Stimulated activated naive CD8-positive, alpha-beta T cell treated with anti-CD3 and anti-CD28 coated beads, Interleukin-15, amount 100 ng/mL, for 72 hours (primary cell): ENCODE data around the gene GCNA.
A peak's percentile ranks its signal among the peaks of the same experiment; 100 is the strongest.
"Not testable (repeated sequence)": the region's sequence is repeated elsewhere in the genome, so short reads cannot be mapped to it uniquely, and the experiment has no call there.

Experiments used
- ATAC-seq: fragments of 150-1000 bp; cut with Tn5 transposase; 2 replicates; pipeline ENCODE4 v1.10.0; 2021; ENCODE audit warnings: mild to moderate bottlenecking, moderate library complexity
- DNase-seq, 2 donors: peaks; one replicate each; pipeline ENCODE4 v3.0.0; 2021 to 2022
- H3K27ac Mint-ChIP-seq, 2 donors: one replicate each; pipeline ENCODE4 v1.8.0; 2022; ENCODE audit warnings: mild to moderate bottlenecking in 2 of 2, mixed read lengths in 2 of 2, moderate library complexity in 2 of 2
- H3K27me3 Mint-ChIP-seq: one replicate; pipeline ENCODE4 v1.8.0; 2022; ENCODE audit warnings: mixed read lengths
- H3K4me1 Mint-ChIP-seq: one replicate; pipeline ENCODE4 v1.8.0; 2022; ENCODE audit warnings: mild to moderate bottlenecking, mixed read lengths
- H3K4me3 Mint-ChIP-seq, 2 donors: one replicate each; pipeline ENCODE4 v1.8.0; 2022; ENCODE audit warnings: mild to moderate bottlenecking in 2 of 2, mixed read lengths in 2 of 2, moderate library complexity in 1 of 2
- H3K9me3 Mint-ChIP-seq, 2 donors: one replicate each; pipeline ENCODE4 v1.8.0; 2022; ENCODE audit warnings: mixed read lengths in 2 of 2

The GCNA gene

DNA sequence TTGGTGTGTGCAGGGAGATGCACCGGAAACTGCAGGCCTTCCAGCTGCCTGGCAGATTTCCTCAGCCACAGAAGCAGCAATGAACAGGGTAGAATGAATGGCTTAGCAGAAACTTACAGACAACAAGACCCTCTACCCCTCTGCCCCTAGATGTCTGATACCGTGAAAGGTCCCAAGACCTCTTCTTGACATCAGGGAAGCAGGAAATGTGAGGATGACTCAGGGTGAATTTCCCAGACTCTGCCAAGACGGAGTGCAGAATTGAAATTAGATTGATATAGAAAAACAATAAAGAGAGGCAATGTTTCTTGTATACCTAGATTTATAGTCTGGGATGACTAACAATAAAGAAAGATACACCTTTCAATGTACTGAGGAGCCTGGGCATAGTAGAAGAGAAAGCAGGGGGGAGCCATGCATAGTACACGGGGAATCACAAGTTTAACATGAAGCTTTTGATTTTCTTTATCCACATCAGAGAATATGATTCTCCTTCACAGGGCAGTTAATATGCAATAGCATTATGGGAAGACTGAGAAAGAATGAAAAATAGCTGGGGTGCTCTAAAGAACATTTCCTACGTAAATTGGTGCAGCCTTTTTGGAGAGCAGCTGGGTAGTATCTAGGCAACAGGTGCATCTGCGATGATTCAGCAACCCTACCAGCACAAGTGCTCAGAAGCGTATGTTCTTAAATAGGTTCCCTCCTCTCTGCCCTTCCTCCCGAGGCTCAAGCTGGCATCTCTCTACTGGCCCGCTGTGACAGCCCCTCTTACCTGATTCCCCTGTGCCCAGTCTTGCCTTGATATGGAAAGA is 58.4 kb downstream of the GCNA start:
- DNase-seq (no peak), ATAC-seq (peak; percentile 78)
- peaks cover 22% of the 10 kb centered on the region for H3K4me1 Mint-ChIP-seq
- H3K27me3 Mint-ChIP-seq = no peaks in the 10 kb centered on the region
- peak overlapping the region in 1 of 2 donors; percentile 77 for H3K27ac Mint-ChIP-seq
- peak overlapping the region; percentile 57 to 74 for H3K4me3 Mint-ChIP-seq
- H3K9me3 Mint-ChIP-seq = no peaks in the 10 kb centered on the region

DNA sequence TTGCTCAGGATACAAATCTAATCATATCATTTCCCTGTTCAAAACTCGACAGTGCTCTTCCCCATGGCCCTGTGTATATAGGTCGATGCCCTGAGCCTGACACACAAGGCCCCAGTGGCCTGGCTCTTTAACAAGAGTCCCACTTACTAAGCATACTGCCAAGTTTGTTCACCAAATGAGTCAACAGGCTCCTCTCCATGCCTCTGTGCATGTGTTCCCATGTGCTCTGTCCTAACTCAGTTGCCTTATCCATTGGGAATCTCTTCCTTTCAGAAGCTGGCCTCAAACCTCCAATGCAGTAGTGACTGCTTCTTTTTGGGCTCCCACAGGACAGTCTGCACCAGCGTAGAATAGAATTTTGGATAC is 59.0 kb downstream of the GCNA start:
- H3K4me1 Mint-ChIP-seq = peaks cover 22% of the 10 kb centered on the region
- peak overlapping the region; percentile 57 to 74 for H3K4me3 Mint-ChIP-seq
- H3K27ac Mint-ChIP-seq = no peak overlapping the region
- peak; percentile 74 for ATAC-seq
- no peaks in the 10 kb centered on the region for H3K27me3 Mint-ChIP-seq
- no peaks in the 10 kb centered on the region for H3K9me3 Mint-ChIP-seq
- DNase-seq = no peak

DNA sequence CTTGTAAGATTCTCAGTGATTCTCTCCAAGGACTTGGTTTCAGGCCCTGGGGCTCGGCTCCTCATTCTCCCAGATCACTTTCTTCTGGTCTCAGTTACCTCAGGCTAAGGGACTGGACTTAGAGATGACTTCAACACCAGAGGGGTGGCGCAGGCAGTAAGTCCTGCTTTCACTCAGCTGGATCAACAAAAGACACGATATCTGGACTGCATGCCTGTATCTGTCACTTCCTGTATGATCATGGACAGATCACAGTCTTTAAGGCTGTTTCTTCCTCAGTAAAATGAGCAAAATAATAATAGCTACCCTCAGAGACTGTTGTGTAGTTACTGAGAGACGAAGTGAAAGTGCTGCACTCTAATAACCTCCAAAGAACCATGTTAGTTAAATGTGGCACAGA is 59.6 kb downstream of the GCNA start:
- H3K9me3 Mint-ChIP-seq = no peaks in the 10 kb centered on the region
- no peak overlapping the region for H3K4me3 Mint-ChIP-seq
- peak; percentile 58 for ATAC-seq
- no peaks in the 10 kb centered on the region for H3K27me3 Mint-ChIP-seq
- no peak for DNase-seq
- H3K4me1 Mint-ChIP-seq = peaks cover 17% of the 10 kb centered on the region
- H3K27ac Mint-ChIP-seq = no peak overlapping the region

DNA sequence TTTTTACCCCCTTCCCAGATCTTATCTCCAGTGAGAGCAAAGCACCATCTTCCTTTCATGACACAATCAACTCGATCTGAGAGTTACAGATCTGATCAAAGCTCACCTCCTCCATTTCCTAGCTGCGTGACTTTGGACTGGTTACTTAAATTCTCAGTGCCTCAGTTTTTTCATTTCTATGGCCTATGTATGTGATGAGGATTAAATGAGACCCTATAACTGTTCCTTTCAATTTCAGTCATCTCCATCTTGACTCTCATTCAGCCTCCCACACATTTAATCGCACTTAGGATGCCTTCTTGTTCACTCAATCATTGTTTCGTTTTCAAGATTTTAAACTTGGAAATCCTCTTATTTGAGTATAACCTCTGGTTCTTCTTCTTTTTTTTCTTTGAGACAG is 60.2 kb downstream of the GCNA start:
- DNase-seq = no peak
- Mint-ChIP-seq H3K4me3 (no peak overlapping the region), H3K9me3 (no peaks in the 10 kb centered on the region), H3K4me1 (peaks cover 11% of the 10 kb centered on the region), H3K27me3 (no peaks in the 10 kb centered on the region), H3K27ac (no peak overlapping the region)
- ATAC-seq = peak; percentile 55

DNA sequence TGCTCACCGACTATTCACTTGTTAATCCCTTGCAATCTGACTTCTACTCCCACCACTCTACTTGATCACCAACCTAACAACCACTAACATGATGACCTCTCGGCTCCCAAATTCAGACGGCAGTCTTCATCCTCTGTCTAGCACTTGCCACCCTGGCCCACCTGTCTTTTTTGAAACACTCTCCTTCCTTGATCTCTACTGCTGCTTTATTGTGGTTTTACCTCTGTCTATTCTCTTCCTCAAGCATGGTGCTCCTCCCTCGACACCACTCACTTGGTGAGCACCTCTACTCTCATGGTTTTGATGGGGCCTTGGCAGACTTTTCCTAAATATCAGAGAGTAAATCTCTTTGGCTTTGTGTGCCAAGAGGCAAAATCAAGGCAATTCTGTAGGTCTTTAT is 61.8 kb downstream of the GCNA start:
- DNase-seq (no peak), ATAC-seq (no peak)
- Mint-ChIP-seq H3K27ac (no peak overlapping the region), H3K27me3 (no peaks in the 10 kb centered on the region), H3K4me1 (peaks cover 7% of the 10 kb centered on the region), H3K4me3 (no peak overlapping the region), H3K9me3 (no peaks in the 10 kb centered on the region)

DNA sequence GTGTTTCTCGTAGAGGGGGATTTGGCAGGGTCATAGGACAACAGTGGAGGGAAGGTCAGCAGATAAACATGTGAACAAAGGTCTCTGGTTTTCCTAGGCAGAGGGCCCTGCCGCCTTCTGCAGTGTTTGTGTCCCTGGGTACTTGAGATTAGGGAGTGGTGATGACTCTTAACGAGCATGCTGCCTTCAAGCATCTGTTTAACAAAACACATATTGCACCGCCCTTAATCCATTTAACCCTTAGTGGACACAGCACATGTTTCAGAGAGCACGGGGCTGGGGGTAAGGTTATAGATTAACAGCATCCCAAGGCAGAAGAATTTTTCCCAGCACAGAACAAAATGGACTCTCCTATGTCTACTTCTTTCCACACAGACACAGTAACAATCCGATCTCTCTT is 66.2 kb downstream of the GCNA start:
- H3K9me3 Mint-ChIP-seq, H3K27ac Mint-ChIP-seq, H3K27me3 Mint-ChIP-seq: not testable (repeated sequence)

DNA sequence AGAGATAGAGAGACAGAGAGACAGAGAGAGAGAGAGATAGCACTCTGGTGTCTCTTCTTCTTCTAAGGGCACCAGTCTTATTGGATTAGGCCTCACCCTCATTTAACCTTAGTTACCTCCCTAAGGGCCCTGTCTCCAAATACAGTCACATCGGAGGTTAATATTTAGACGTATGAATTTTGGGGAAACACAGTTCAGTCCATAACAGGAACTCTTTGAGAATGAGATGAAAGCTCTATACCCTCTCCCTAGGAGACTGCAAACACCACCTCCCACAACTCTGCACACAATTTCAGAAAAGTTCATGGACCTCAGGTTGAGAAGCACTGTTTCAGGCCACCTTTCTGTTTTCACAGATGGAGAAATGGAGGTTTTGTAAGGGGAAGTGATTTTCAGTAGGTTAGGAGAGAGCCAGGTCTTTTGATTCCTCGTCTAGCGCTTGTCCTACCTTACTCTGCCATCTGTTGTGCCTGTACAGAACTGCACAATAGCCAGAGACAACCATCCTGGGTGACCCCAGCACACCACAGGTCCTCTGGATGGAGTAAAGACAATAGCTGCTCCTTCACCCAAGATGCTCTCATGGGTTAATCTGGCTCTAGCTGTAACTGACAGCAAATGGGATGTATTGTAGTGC is 72.2 kb downstream of the GCNA start:
- Mint-ChIP-seq H3K4me3 (no peak overlapping the region), H3K9me3 (no peaks in the 10 kb centered on the region), H3K27me3 (no peaks in the 10 kb centered on the region), H3K27ac (peak overlapping the region in 1 of 2 donors; percentile 74), H3K4me1 (peaks cover 36% of the 10 kb centered on the region)
- DNase-seq (peak; percentile 33 to 53), ATAC-seq (peak; percentile 99)

More for the DNA sequence above, 66.2 kb downstream of the GCNA start:
- H3K4me1 Mint-ChIP-seq = peaks cover 18% of the 10 kb centered on the region
- not testable (repeated sequence) for H3K4me3 Mint-ChIP-seq, ATAC-seq, DNase-seq

DNA sequence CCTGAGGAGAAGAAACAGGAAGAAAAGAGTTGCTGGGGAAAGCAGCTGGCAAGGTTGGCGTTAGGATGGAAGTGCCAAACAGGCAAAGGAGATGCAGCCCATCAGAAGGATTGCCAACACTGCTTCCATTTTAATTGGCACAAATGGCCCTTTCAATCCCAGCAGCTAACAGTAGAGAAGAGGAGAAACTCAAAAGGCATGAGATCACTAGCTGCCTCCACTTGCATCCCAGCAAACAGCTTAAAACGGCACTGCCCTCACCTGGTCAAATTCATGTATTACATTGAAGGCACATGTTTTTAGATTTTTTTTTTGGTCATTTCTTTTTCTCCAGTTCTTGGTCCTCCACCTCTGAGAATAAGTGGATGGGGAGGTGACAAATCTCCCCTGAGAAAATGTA is 74.2 kb downstream of the GCNA start:
- H3K27me3 Mint-ChIP-seq = no peaks in the 10 kb centered on the region
- ATAC-seq = peak; percentile 59
- no peaks in the 10 kb centered on the region for H3K9me3 Mint-ChIP-seq
- peaks cover 36% of the 10 kb centered on the region for H3K4me1 Mint-ChIP-seq
- no peak overlapping the region for H3K27ac Mint-ChIP-seq
- H3K4me3 Mint-ChIP-seq = no peak overlapping the region
- DNase-seq = peak; percentile 50 to 53

DNA sequence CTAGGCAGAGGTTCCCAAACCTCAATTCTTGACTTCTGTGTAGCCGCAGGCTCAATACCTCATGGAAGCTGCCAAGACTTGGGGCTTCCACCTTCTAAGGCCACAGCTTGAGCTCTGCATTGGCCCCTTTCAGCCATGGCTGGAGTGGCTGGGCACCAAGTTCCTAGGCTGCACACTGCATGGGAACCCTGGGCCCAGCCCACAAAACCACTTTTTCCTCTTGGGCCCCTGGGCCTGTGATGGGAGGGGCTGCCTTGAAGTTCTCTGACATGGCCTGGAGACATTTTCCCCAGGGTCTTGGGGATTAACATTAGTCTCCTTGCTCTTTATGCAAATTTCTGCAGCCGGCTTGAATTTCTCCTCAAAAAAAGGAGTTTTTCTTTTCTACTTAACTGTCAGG is 75.1 kb downstream of the GCNA start:
- no peak for ATAC-seq
- Mint-ChIP-seq H3K4me3 (no peak overlapping the region), H3K27me3 (no peaks in the 10 kb centered on the region), H3K4me1 (peaks cover 31% of the 10 kb centered on the region), H3K27ac (no peak overlapping the region), H3K9me3 (no peaks in the 10 kb centered on the region)
- DNase-seq = no peak

DNA sequence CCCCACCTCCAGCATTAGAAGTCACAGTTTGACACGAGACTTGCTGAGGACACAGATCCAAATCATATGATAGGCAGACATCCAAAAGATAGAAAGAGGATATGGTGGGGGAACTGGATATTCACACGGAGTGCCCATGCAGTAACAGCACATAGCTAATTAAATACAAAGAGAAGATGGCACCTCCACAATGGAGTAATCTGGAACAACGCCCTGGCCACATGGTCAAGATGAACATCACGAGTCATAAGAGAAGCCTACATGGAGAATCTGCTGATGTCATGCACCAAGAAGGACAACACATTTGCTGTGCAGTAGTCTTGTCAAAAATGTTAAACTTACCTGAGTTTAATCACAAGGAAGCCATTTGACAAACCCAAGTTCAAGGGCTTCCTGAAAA is 79.0 kb downstream of the GCNA start:
- H3K4me3 Mint-ChIP-seq = no peak overlapping the region
- H3K9me3 Mint-ChIP-seq = no peaks in the 10 kb centered on the region
- H3K27me3 Mint-ChIP-seq = no peaks in the 10 kb centered on the region
- peaks cover 23% of the 10 kb centered on the region for H3K4me1 Mint-ChIP-seq
- ATAC-seq (no peak), DNase-seq (no peak)
- no peak overlapping the region for H3K27ac Mint-ChIP-seq

DNA sequence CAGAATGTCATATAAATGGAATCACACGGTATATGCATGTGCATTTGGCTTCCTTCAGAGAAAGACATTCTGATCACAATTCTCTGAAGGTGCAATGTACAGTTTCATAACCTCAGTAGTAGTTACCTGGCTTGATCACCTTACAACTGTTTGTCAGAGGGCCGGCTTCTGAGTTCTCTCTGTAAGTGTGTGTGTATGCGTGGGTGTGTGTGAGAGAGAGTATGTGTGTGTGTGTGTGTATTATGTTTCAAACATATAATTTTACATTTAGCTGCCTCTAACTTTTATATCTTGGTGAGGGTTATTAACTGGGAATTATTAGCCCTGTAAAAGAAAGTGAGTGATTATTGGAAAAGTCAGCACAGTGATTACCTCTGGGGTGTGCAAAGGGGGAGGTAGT is 81.1 kb downstream of the GCNA start:
- DNase-seq = no peak
- Mint-ChIP-seq H3K27ac (no peak overlapping the region), H3K4me3 (no peak overlapping the region), H3K9me3 (no peaks in the 10 kb centered on the region), H3K4me1 (peaks cover 40% of the 10 kb centered on the region), H3K27me3 (no peaks in the 10 kb centered on the region)
- no peak for ATAC-seq

DNA sequence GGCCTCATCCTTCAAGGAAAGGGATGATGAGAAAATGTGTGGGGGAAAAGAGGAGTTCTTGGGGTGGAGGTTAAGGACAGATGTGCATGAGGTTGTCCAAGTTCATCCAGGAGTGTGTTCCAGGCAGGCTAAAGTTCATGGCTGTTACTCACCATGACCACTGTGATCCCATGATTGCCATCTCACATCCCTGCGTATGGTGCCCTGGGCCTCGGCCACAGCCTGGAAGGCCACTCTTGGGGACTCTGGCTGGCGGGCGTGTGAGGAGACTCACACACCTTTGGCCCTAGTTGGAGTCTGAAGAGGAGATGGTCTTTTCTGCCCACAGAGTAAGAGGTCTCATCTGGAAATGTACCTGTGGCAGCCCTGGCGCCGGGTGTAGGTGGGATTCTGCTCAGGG is 81.7 kb downstream of the GCNA start:
- Mint-ChIP-seq H3K27me3 (no peaks in the 10 kb centered on the region), H3K27ac (no peak overlapping the region), H3K9me3 (no peaks in the 10 kb centered on the region), H3K4me1 (peaks cover 43% of the 10 kb centered on the region), H3K4me3 (no peak overlapping the region)
- ATAC-seq (no peak), DNase-seq (no peak)

DNA sequence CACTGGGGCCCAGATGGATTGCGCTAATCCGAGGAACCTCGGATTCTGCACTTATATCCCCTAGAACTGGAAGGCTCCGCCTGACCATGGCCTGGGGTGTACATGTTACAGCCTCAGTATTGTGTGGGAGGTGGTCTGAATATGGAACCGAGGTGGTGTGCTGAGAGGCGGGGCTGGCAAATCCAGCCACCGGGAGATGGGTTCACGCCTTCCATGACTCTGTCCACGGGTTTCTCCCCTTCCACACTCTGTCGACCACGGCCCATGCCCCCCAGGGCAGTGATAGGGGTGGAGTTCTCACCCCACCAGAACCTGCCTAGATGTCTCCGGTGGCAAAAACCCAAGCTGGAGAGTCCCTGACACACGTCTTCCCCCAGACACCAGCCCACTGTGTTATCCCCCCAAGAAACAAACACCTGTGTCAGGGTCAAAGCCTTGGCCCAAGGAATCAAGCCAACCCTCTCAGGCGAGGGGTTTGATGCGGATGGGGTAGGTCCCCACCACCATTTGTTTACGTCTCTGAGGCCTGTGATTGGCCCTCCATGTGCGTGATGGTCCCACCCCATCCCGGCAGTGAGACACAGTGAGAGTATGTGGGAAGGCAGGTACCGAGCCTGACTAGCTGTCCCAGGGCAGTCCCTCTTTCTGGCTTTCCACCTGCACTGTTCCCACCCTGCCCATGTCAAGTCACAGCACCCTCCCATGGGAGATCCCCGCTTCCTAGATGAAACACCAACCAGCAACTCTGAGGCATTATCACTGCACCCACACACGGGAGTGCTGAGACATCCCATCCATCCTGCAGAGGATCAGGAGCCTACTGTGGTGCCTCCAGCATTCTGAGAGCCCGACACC is 82.6 kb downstream of the GCNA start:
- Mint-ChIP-seq H3K4me1 (peaks cover 43% of the 10 kb centered on the region), H3K9me3 (no peaks in the 10 kb centered on the region), H3K27me3 (no peaks in the 10 kb centered on the region), H3K27ac (no peak overlapping the region), H3K4me3 (no peak overlapping the region)
- DNase-seq (no peak), ATAC-seq (no peak)

DNA sequence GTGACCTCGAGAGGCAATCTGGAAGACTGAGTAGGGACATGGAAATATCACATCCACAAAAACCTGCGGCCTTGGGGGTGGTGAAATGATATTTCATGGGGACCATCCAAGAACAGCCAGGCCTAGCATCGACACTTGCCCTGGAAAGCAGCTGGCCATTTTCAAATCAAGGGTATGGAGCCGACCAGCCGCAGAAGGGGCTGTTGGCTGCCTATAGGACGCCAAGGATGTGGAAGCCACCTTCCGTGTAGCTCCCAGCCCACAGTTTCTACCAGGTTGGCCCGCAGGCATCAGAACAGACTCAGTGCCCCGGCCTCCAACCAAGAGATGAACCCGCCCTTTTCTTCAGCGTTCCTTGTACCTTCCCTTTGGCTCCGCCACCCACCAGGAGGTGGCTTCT is 83.7 kb downstream of the GCNA start:
- DNase-seq = no peak
- H3K27me3 Mint-ChIP-seq = no peaks in the 10 kb centered on the region

DNA sequence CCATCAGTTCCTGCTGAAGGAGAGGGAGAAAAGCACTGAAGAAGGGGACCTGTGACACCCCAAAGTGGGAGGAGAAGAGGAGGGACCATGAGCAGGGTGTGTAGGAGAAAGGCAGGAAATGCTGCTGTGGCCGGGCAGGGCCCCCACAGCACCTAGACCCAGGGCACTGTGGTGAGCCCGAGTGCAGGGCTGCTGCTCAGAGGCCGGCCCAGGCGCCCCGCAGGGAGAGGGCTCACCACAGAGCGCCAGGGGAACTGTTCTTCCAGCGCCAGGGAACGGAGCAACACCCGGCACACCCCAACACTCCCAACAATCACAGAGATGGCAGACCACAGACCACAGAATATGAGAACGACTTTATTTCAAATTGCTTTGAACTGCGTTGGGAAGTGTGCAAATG is 84.4 kb downstream of the GCNA start:
- Mint-ChIP-seq H3K4me1 (peaks cover 43% of the 10 kb centered on the region), H3K4me3 (peak overlapping the region; percentile 58 to 61), H3K27ac (peak overlapping the region; percentile 1 to 55)
- H3K27me3 Mint-ChIP-seq, H3K9me3 Mint-ChIP-seq, DNase-seq: not testable (repeated sequence)
- peak; percentile 51 for ATAC-seq

More for the DNA sequence above, 83.7 kb downstream of the GCNA start:
- peaks cover 43% of the 10 kb centered on the region for H3K4me1 Mint-ChIP-seq
- H3K27ac Mint-ChIP-seq = no peak overlapping the region
- no peak for ATAC-seq
- no peak overlapping the region for H3K4me3 Mint-ChIP-seq
- no peaks in the 10 kb centered on the region for H3K9me3 Mint-ChIP-seq
